HEK293 (cell line): ENCODE data around the gene CD74.

ENCODE experiments used
- CTCF ChIA-PET: fragments of 350-600 bp; formaldehyde crosslinking; extraction: SDS; loops from one replicate; lab custom pipeline; 2021; ENCODE audit warnings: antibody characterized with exemption; lab: Yijun Ruan, JAX
- POLR2A ChIA-PET: fragments of 300-600 bp; formaldehyde crosslinking; extraction: SDS; loops from one replicate; lab custom pipeline; 2020; ENCODE audit warnings: antibody characterized with exemption, inconsistent platforms; lab: Yijun Ruan, JAX
- H3K27ac ChIP-seq: fragments of 200-500 bp; sonication (Bioruptor generic); 2 replicates; pipeline ENCODE4 v1.5.1; 2014; ENCODE audit warnings: low read depth, low read length, control low read depth, inconsistent platforms; ENCODE audit errors: extremely low read depth
- H3K36me3 ChIP-seq, 2 experiments: fragments of 200-500 bp in 1 of 2; sonication (Bioruptor generic) in 1 of 2; 1 replicate in 1 of 2; 2 replicates in 1 of 2; pipeline ENCODE4 v1.5.1; 2014 to 2017; ENCODE audit warnings: inconsistent platforms in 2 of 2, low read length in 2 of 2; ENCODE audit not compliant: control insufficient read depth in 2 of 2, insufficient read depth in 1 of 2
- H3K4me1 ChIP-seq: fragments of 200-500 bp; sonication (Bioruptor generic); 2 replicates; pipeline ENCODE4 v1.5.1; 2014; ENCODE audit warnings: mild to moderate bottlenecking, low read length, inconsistent platforms; ENCODE audit not compliant: control insufficient read depth, insufficient read depth
- H3K4me3 ChIP-seq: 2 replicates; pipeline ENCODE4 v1.5.1; 2011; ENCODE audit warnings: low read depth, mild to moderate bottlenecking, control low read depth, low read length, moderate library complexity
- H3K9me3 ChIP-seq: fragments of 200-500 bp; sonication (Bioruptor generic); 2 replicates; pipeline ENCODE4 v1.5.1; 2014; ENCODE audit warnings: low read depth, low read length, inconsistent platforms; ENCODE audit not compliant: control insufficient read depth, insufficient read depth
- AEBP2 ChIP-seq: fragments of 450-650 bp; formaldehyde crosslinking; IDR thresholded peaks from 2 replicates; pipeline ENCODE4 v1.5.1; 2016; ENCODE audit warnings: missing biosample characterization, missing genetic modification characterization, borderline replicate concordance
- ELK4 ChIP-seq: IDR thresholded peaks from 2 replicates; pipeline ENCODE4 v1.6.1; 2011; ENCODE audit warnings: mild to moderate bottlenecking, low read depth, low read length, borderline replicate concordance
- GLIS1 ChIP-seq: fragments of 450-650 bp; formaldehyde crosslinking; IDR thresholded peaks from 2 replicates; pipeline ENCODE4 v1.5.1; 2016; ENCODE audit warnings: missing biosample characterization, missing genetic modification characterization
- HOXD13 ChIP-seq: sonication (generic); formaldehyde crosslinking; IDR thresholded peaks from 2 replicates; pipeline ENCODE4 v1.8.0; 2022; ENCODE audit warnings: missing genetic modification reagents, borderline replicate concordance
- KLF7 ChIP-seq: fragments of 450-650 bp; formaldehyde crosslinking; IDR thresholded peaks from 2 replicates; pipeline ENCODE4 v1.5.1; 2016; ENCODE audit warnings: missing biosample characterization, missing genetic modification characterization, borderline replicate concordance
- PRDM10 ChIP-seq: fragments of 450-650 bp; formaldehyde crosslinking; IDR thresholded peaks from 2 replicates; pipeline ENCODE4 v1.5.1; 2016; ENCODE audit warnings: missing biosample characterization, missing genetic modification characterization
- SCRT2 ChIP-seq: fragments of 450-650 bp; formaldehyde crosslinking; IDR thresholded peaks from 2 replicates; pipeline ENCODE4 v1.5.1; 2016; ENCODE audit warnings: missing biosample characterization, missing genetic modification characterization
- SP2 ChIP-seq: fragments of 450-650 bp; formaldehyde crosslinking; IDR thresholded peaks from 2 replicates; pipeline ENCODE4 v1.5.1; 2016; ENCODE audit warnings: missing biosample characterization, missing genetic modification characterization
- ZBTB17 ChIP-seq: fragments of 450-650 bp; formaldehyde crosslinking; IDR thresholded peaks from 2 replicates; pipeline ENCODE4 v1.5.1; 2016; ENCODE audit warnings: missing biosample characterization, missing genetic modification characterization
- ZBTB21 ChIP-seq: fragments of 450-650 bp; formaldehyde crosslinking; IDR thresholded peaks from 2 replicates; pipeline ENCODE4 v1.5.1; 2017; ENCODE audit warnings: missing biosample characterization, missing genetic modification characterization
- ZFHX2 ChIP-seq: fragments of 450-650 bp; formaldehyde crosslinking; conservative IDR thresholded peaks from 2 replicates; pipeline ENCODE4 v1.5.1; 2016; ENCODE audit warnings: missing biosample characterization, missing genetic modification characterization
- ZNF112 ChIP-seq: fragments of 450-650 bp; formaldehyde crosslinking; IDR thresholded peaks from 2 replicates; pipeline ENCODE4 v1.5.0; 2017; ENCODE audit warnings: missing biosample characterization, missing genetic modification characterization
- ZNF114 ChIP-seq: fragments of 450-650 bp; formaldehyde crosslinking; IDR thresholded peaks from 2 replicates; pipeline ENCODE4 v1.5.0; 2017; ENCODE audit warnings: missing biosample characterization, missing genetic modification characterization
- ZNF138 ChIP-seq: fragments of 450-650 bp; formaldehyde crosslinking; IDR thresholded peaks from 2 replicates; pipeline ENCODE4 v1.5.1; 2016; ENCODE audit warnings: missing biosample characterization, missing genetic modification characterization, borderline replicate concordance
- ZNF16 ChIP-seq: fragments of 450-650 bp; formaldehyde crosslinking; IDR thresholded peaks from 2 replicates; pipeline ENCODE4 v1.5.1; 2016; ENCODE audit warnings: low read depth, missing biosample characterization, missing genetic modification characterization
- ZNF248 ChIP-seq: fragments of 450-650 bp; formaldehyde crosslinking; IDR thresholded peaks from 2 replicates; pipeline ENCODE4 v1.5.1; 2017; ENCODE audit warnings: missing biosample characterization, missing genetic modification characterization
- ZNF354C ChIP-seq: fragments of 450-650 bp; formaldehyde crosslinking; IDR thresholded peaks from 2 replicates; pipeline ENCODE4 v1.5.1; 2016; ENCODE audit warnings: missing biosample characterization, missing genetic modification characterization, low read depth, borderline replicate concordance
- ZNF362 ChIP-seq: fragments of 450-650 bp; formaldehyde crosslinking; IDR thresholded peaks from 2 replicates; pipeline ENCODE4 v1.5.1; 2016; ENCODE audit warnings: missing biosample characterization, missing genetic modification characterization
- ZNF426 ChIP-seq: fragments of 450-650 bp; formaldehyde crosslinking; IDR thresholded peaks from 2 replicates; pipeline ENCODE4 v1.5.1; 2017; ENCODE audit warnings: missing biosample characterization, missing genetic modification characterization, mild to moderate bottlenecking, inconsistent platforms, moderate library complexity
- ZNF629 ChIP-seq: fragments of 450-650 bp; formaldehyde crosslinking; IDR thresholded peaks from 2 replicates; pipeline ENCODE4 v1.5.1; 2017; ENCODE audit warnings: missing biosample characterization, missing genetic modification characterization
- ZNF677 ChIP-seq: fragments of 450-650 bp; IDR thresholded peaks from 2 replicates; pipeline ENCODE4 v1.5.0; 2018; ENCODE audit warnings: missing biosample characterization, mild to moderate bottlenecking, missing genetic modification characterization, moderate library complexity
- ZNF692 ChIP-seq: fragments of 450-650 bp; formaldehyde crosslinking; IDR thresholded peaks from 2 replicates; pipeline ENCODE4 v1.5.1; 2016; ENCODE audit warnings: missing biosample characterization, missing genetic modification characterization
- ZNF701 ChIP-seq: fragments of 450-650 bp; formaldehyde crosslinking; IDR thresholded peaks from 2 replicates; pipeline ENCODE4 v1.5.1; 2016; ENCODE audit warnings: missing biosample characterization, missing genetic modification characterization
- ZNF830 ChIP-seq: fragments of 450-650 bp; IDR thresholded peaks from 2 replicates; pipeline ENCODE4 v1.5.0; 2018; ENCODE audit warnings: missing biosample characterization, missing genetic modification characterization, low read depth, mild to moderate bottlenecking, moderate library complexity
- ZNF843 ChIP-seq: fragments of 450-650 bp; formaldehyde crosslinking; IDR thresholded peaks from 2 replicates; pipeline ENCODE4 v1.5.1; 2016; ENCODE audit warnings: missing biosample characterization, missing genetic modification characterization

The CD74 gene

GRCh38 chr5:150410524-150411244 is 2.0 kb downstream of the CD74 start (continued):
- TF ChIP-seq HOXD13 (CRISPR knock-in tag) (no peak), ZNF701 (tag by site-specific recombination) (no peak), GLIS1 (tag by site-specific recombination) (no peak), ZNF114 (tag by site-specific recombination) (no peak), ZNF843 (tag by site-specific recombination) (no peak), ZNF16 (tag by site-specific recombination) (no peak), ZNF362 (peak; percentile 99), ZNF354C (tag by site-specific recombination) (no peak)

- H3K27ac ChIP-seq, result no peak overlapping the region; the same call in 1 of the 2 replicates
- ChIA-PET CTCF (interaction anchor here (0.6 to 2.3 kb wide), 4 partner anchors 17 to 528 kb away, joined by 3 to 7 read pairs (median 4); no protein-coding TSS in a partner anchor), POLR2A (interaction anchor here (0.8 to 1.3 kb wide), 5 partner anchors 8 to 37 kb away, joined by 3 to 6 read pairs (median 4); no protein-coding TSS in a partner anchor)
- H3K36me3 ChIP-seq, result no peaks in the 10 kb centered on the region
- peaks cover 3% of the 10 kb centered on the region; the same call in 1 of the 2 replicates for H3K4me1 ChIP-seq
- no peaks in the 10 kb centered on the region for H3K9me3 ChIP-seq
- no peak overlapping the region; the same call in 1 of the 2 replicates for H3K4me3 ChIP-seq
- peak; percentile 11; the same call in 1 of the 2 replicates for TF ChIP-seq KLF7
- TF ChIP-seq ZBTB21 (tag by site-specific recombination), result no peak; the same call in 1 of the 2 replicates
- TF ChIP-seq ELK4, result no peak
- TF ChIP-seq ZNF830 (tag by site-specific recombination), result no peak
- TF ChIP-seq ZNF112 (tag by site-specific recombination), result no peak
- no peak for TF ChIP-seq ZNF138
- TF ChIP-seq ZNF692 (tag by site-specific recombination), result no peak
- TF ChIP-seq ZNF248 (tag by site-specific recombination), result no peak
- peak; percentile 69 for TF ChIP-seq ZFHX2 (tag by site-specific recombination)
- TF ChIP-seq ZBTB17 (tag by site-specific recombination), result peak; percentile 60
- no peak for TF ChIP-seq ZNF677 (tag by site-specific recombination)
- TF ChIP-seq ZNF426, result no peak
- TF ChIP-seq SP2, result peak; percentile 59
- 0 out of 2 replicates have a peak, but pooled peaks have one; percentile 14 for TF ChIP-seq ZNF629
- peak; percentile 92 for TF ChIP-seq PRDM10
- TF ChIP-seq SCRT2 (tag by site-specific recombination), result peak; percentile 38
- no peak for TF ChIP-seq AEBP2 (tag by site-specific recombination)
These were observed 2.8 kb downstream of the CD74 start for GRCh38 chr5:150409638-150410523.
